ENCODE measurements around the gene PARN. TPM values are rescaled to one million over a fixed set of nuclear protein-coding genes. Genes with fewer than 3 reads are reported as not detected.

Gene PARN
- total and polyA plus RNA-seq, 2 of the 8 experiments (the other 6 are each of a cell fraction or from before 2014, with no cell fraction given): 24.5 to 44.6 TPM

- no peak overlapping the region for H2AFZ ChIP-seq (ENCODE audit: low read length)
- no peak overlapping the region for H4K8ac ChIP-seq (ENCODE audit: extremely low read depth, insufficient read depth, low read length)
- no peak overlapping the region for H2AK5ac ChIP-seq (ENCODE audit: low read depth, low read length)
- no peak overlapping the region for H3K27ac ChIP-seq (ENCODE audit: low read depth, low read length)
- no peak overlapping the region for H3K4me3 ChIP-seq (ENCODE audit: extremely low read depth in 1 of 4, insufficient read depth in 2 of 4, low read depth in 3 of 4, low read length in 4 of 4)
- no peak overlapping the region for H4K5ac ChIP-seq (ENCODE audit: insufficient read length, low read depth, low read length)
- no peak overlapping the region for H2BK15ac ChIP-seq (ENCODE audit: low read length)
- no peaks in the 10 kb centered on the region for H3K9me3 ChIP-seq (ENCODE audit: insufficient read depth in 2 of 2, low read depth in 1 of 2, low read length in 1 of 2)
- H3K56ac ChIP-seq (replicated peaks; ENCODE audit: insufficient read length, low read depth, low read length): no peak overlapping the region
- no peaks in the 10 kb centered on the region for H3K79me2 ChIP-seq (ENCODE audit: control insufficient read depth in 1 of 2, insufficient read depth in 2 of 2, low read length in 2 of 2)
- H3K23me2 ChIP-seq (ENCODE audit: low read depth, low read length): no peaks in the 10 kb centered on the region
- H4K20me1 ChIP-seq (replicated peaks in 1 of 2; ENCODE audit: control insufficient read depth in 1 of 2, insufficient read depth in 2 of 2, low read length in 2 of 2): no peaks in the 10 kb centered on the region
- H4K91ac ChIP-seq (replicated peaks; ENCODE audit: insufficient read length, low read length): no peak overlapping the region
- H2BK120ac ChIP-seq (replicated peaks; ENCODE audit: low read depth, low read length): no peak overlapping the region
- no peaks in the 10 kb centered on the region for H3K79me1 ChIP-seq (ENCODE audit: low read depth, low read length)
- H3K36me3 ChIP-seq (ENCODE audit: control insufficient read depth in 2 of 4, insufficient read depth in 4 of 4, low read length in 3 of 4): peaks cover 0 to 17% (median 7%) of the 10 kb centered on the region in 4 experiments; a peak in 3 of 8 replicates
- ChIA-PET POLR2A (ENCODE audit: partially characterized antibody) (no interaction called here), CTCF (ENCODE audit: partially characterized antibody) (interaction anchor here (0.5 to 1.6 kb wide), 3 partner anchors 15 to 41 kb away, joined by 3 to 4 read pairs (median 4); no protein-coding TSS in a partner anchor)
- FAIRE-seq (no peak), DNase-seq (ENCODE audit: low read depth in 1 of 2, low spot score in 2 of 2) (no peak)
- TF ChIP-seq RNF2 (IDR thresholded peaks at IDR 0.05; ENCODE audit: borderline replicate concordance, low read depth, low read length, missing control alignments, poor library complexity, severe bottlenecking) (no peak), GTF2F1 (IDR thresholded peaks at IDR 0.05; ENCODE audit: borderline replicate concordance, low read depth, low read length) (no peak), SP2 (IDR thresholded peaks at IDR 0.05; ENCODE audit: low read length) (no peak), CTCF (IDR thresholded peaks at IDR 0.05; ENCODE audit: control extremely low read depth in 1 of 3, insufficient read depth in 1 of 3, low read depth in 1 of 3, low read length in 3 of 3) (no peak)
- H3K18ac ChIP-seq (ENCODE audit: extremely low read depth, low read length): no peak overlapping the region
- H2BK20ac ChIP-seq (ENCODE audit: low read length): no peak overlapping the region
- H3K4me2 ChIP-seq (ENCODE audit: insufficient read depth in 1 of 2, low read depth in 2 of 2, low read length in 2 of 2): no peak overlapping the region
- H3K27me3 ChIP-seq (replicated peaks in 1 of 4; ENCODE audit: control insufficient read depth in 3 of 4, extremely low read depth in 1 of 4, insufficient read depth in 3 of 4, low read length in 3 of 4): no peaks in the 10 kb centered on the region
- no peak overlapping the region for H3K23ac ChIP-seq (ENCODE audit: insufficient read length)
- no peak overlapping the region for H2BK12ac ChIP-seq (ENCODE audit: low read depth, low read length)
- H3K9ac ChIP-seq (replicated peaks in 1 of 4; ENCODE audit: extremely low read depth in 1 of 4, low read depth in 3 of 4, low read length in 3 of 4): no peak overlapping the region
- no peak overlapping the region for H2BK5ac ChIP-seq (ENCODE audit: low read depth, low read length)
- 87% methylated on average over 2 of the region's 2 CpGs; no CpG with 5 or more reads in 1 of the 2 experiments for WGBS, 2 experiments (ENCODE audit: extremely low coverage in 1 of 2, insufficient coverage in 1 of 2, insufficient read length in 1 of 2, insufficient replicate concordance in 2 of 2, low coverage in 1 of 2, low lambda C conversion rate in 2 of 2, missing lambda C conversion rate in 1 of 2)
- H3K4ac ChIP-seq (replicated peaks; ENCODE audit: insufficient read length, low read depth, low read length): no peak overlapping the region
- no peak overlapping the region for H3K14ac ChIP-seq (ENCODE audit: insufficient read length)
- peaks cover 1 to 15% (median 14%) of the 10 kb centered on the region in 4 experiments; a peak in 6 of 7 replicates for H3K4me1 ChIP-seq (replicated peaks in 1 of 4; ENCODE audit: control insufficient read depth in 3 of 4, insufficient read depth in 4 of 4, low read length in 3 of 4)
Observed at GRCh38 chr16:14485121-14485551, 144.9 kb downstream of the PARN start.
